ENCODE results near the gene MAFB.

DNA sequence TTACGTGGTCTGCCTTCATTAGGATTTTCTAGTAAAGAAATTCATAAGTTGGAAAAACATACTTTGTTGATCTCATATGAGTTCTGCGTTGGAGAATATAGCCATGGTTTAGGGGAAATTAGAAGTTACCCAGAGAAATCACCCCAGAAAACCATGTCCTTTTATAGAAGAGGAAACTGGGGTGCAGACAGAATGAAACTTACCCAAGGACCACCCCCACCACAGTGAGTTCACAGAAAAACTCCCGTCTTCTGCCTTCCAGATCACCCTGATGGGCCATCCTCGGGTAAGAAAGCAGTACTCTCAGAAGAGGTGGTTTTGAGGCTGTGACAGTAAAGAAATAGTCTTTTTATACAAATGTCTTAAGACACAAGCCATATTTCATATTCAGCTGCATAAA lies 25.1 kb upstream of the MAFB start:
- TF ChIP-seq, protein P1, sequence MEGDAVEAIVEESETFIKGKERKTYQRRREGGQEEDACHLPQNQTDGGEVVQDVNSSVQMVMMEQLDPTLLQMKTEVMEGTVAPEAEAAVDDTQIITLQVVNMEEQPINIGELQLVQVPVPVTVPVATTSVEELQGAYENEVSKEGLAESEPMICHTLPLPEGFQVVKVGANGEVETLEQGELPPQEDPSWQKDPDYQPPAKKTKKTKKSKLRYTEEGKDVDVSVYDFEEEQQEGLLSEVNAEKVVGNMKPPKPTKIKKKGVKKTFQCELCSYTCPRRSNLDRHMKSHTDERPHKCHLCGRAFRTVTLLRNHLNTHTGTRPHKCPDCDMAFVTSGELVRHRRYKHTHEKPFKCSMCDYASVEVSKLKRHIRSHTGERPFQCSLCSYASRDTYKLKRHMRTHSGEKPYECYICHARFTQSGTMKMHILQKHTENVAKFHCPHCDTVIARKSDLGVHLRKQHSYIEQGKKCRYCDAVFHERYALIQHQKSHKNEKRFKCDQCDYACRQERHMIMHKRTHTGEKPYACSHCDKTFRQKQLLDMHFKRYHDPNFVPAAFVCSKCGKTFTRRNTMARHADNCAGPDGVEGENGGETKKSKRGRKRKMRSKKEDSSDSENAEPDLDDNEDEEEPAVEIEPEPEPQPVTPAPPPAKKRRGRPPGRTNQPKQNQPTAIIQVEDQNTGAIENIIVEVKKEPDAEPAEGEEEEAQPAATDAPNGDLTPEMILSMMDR (conservative IDR thresholded peaks at IDR 0.05 in 1 of 2, IDR thresholded peaks at IDR 0.05 in 1 of 2; ENCODE audit: extremely low read depth in 1 of 2, insufficient read depth in 1 of 2, low read depth in 1 of 2, low read length in 2 of 2), result no peak
- no peak for TF ChIP-seq EZH2 (IDR thresholded peaks at IDR 0.05; ENCODE audit: borderline replicate concordance, low read length)
